Fibroblast of skin of back (primary cell): ENCODE results near the gene TRIM46.
"Not testable (repeated sequence)": the region's sequence is repeated elsewhere in the genome, so short reads cannot be mapped to it uniquely, and the experiment has no call there.

ENCODE experiments used
- DNase-seq: peaks from one replicate; pipeline ENCODE4 v3.0.0-alpha.2; 2013

TRIM46 gene

GRCh38 chr1:155206891-155207805, 33.5 kb downstream of the TRIM46 start:
- peak; percentile 77 for DNase-seq

- DNase-seq = peak; percentile 55
These were observed 34.3 kb downstream of the TRIM46 start, which contains the start of gene THBS3 for GRCh38 chr1:155207806-155208540. Gene THBS3 (minus strand): TSS chr1:155207897. CDS start chr1:155207876, 21 bp downstream.

GRCh38 chr1:155208541-155209311, 35.1 kb downstream of the TRIM46 start, which contains the start of gene MTX1:
Gene MTX1 (plus strand): TSS chr1:155208695. CDS start chr1:155208805, 110 bp downstream.
- DNase-seq = peak; percentile 87

- no peak for DNase-seq
These were observed 35.7 kb downstream of the TRIM46 start for GRCh38 chr1:155209312-155209721.

GRCh38 chr1:155210314-155211104, 36.9 kb downstream of the TRIM46 start:
- DNase-seq = no peak

GRCh38 chr1:155211381-155212050, 37.9 kb downstream of the TRIM46 start:
- not testable (repeated sequence) for DNase-seq

GRCh38 chr1:155212051-155212440, 38.4 kb downstream of the TRIM46 start:
- DNase-seq = not testable (repeated sequence)

GRCh38 chr1:155214702-155215101, 41.1 kb downstream of the TRIM46 start:
- DNase-seq = not testable (repeated sequence)

GRCh38 chr1:155218854-155219591, 45.4 kb downstream of the TRIM46 start:
- peak; percentile 69 for DNase-seq

GRCh38 chr1:155219592-155220031, 46.0 kb downstream of the TRIM46 start:
- DNase-seq = no peak

- not testable (repeated sequence) for DNase-seq
These were observed 46.7 kb downstream of the TRIM46 start for GRCh38 chr1:155220211-155220965.

- DNase-seq = no peak
These were observed 49.4 kb downstream of the TRIM46 start for GRCh38 chr1:155223047-155223446.

- not testable (repeated sequence) for DNase-seq
These were observed 51.7 kb downstream of the TRIM46 start for GRCh38 chr1:155225404-155225759.

GRCh38 chr1:155226188-155226909, 52.7 kb downstream of the TRIM46 start:
- peak; percentile 84 for DNase-seq

GRCh38 chr1:155226910-155227260, 53.2 kb downstream of the TRIM46 start:
- peak; percentile 57 for DNase-seq

GRCh38 chr1:155227261-155228095, 53.8 kb downstream of the TRIM46 start:
- DNase-seq = peak; percentile 99

- DNase-seq = no peak
These were observed 54.4 kb downstream of the TRIM46 start for GRCh38 chr1:155228096-155228427.

- DNase-seq = not testable (repeated sequence)
These were observed 57.7 kb downstream of the TRIM46 start for GRCh38 chr1:155231302-155231701.
